ENCODE data around the gene DCST2.

DCST2 gene

DNA sequence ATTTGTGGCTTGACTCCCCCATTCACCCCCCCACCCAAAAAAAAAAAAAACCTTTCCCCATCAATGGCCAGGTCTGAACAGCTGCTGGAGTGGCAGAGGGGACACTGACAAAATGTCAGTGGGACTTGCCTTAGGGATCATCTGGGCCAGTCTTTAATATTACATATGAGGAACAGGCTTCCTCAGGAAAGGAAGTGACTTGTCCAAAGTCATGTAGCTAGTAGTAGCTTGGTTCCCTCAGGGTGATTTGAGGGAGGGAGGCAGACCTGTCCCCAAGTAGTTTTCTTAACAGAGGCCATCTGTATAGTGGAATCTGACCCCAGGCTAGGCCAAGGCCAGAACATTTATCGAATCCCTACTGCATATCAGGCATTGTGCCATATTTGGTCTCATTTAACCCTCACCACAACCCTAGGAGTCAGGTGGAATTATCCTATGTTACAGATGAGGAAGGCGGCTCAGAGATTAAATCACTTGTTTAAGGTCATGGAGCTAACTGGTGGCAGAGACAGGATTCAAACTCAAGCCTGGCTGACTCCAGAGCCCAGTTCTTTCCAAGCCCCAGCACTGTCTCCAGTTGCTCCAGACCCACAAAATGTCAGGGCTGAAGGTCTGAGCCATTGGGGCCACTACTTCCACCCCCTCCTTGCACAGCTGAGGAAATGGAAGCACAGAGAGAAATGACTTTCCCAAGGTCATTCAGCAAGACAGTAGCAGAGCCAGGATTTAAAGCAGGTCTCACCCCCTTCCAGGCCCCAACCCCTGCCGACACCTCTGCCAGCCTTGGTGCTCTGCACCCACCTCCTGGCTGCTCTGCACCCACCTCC, 20.6 kb downstream of the DCST2 start:
- in situ Hi-C loops (cut with HindIII; ENCODE audit: low sequenced_read_pairs) = loop anchor here (5.0 to 10.0 kb wide), 3 partner anchors 56 to 138 kb away; partner anchors contain the start of genes KCNN3 and PBXIP1

GRCh38 chr1:155012026-155012546, 21.5 kb downstream of the DCST2 start:
- in situ Hi-C loops (cut with HindIII; ENCODE audit: low sequenced_read_pairs) = loop anchor here (5.0 to 10.0 kb wide), 3 partner anchors 55 to 137 kb away; partner anchors contain the start of genes KCNN3 and PBXIP1

GRCh38 chr1:155011437-155012025, 22.1 kb downstream of the DCST2 start:
- in situ Hi-C loops (cut with HindIII; ENCODE audit: low sequenced_read_pairs) = loop anchor here (5.0 to 10.0 kb wide), 3 partner anchors 54 to 137 kb away; partner anchors contain the start of genes KCNN3 and PBXIP1

DNA sequence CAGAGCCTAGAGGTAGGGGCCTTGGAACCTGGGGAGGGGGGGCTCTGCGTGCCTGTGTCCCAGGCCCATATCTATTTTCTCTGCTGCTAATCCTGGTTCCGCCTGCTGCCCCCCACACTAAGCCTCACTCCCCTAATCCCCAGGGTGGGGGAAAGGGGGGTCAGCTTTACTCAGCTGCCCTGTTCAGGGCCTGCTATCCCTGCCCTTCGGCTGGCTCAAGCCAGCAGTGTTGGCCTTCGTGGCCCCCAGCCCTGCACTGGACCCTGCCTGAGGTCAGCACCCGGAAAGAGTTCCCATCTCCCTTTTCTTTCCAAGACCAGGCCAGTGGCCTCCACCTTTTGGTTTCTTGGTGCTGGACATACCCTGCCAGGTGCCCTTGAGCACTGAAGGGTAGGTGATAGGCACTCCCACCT, 22.6 kb downstream of the DCST2 start:
- in situ Hi-C loops (cut with HindIII; ENCODE audit: low sequenced_read_pairs) = loop anchor here (5.0 to 10.0 kb wide), 3 partner anchors 54 to 136 kb away; partner anchors contain the start of genes KCNN3 and PBXIP1

DNA sequence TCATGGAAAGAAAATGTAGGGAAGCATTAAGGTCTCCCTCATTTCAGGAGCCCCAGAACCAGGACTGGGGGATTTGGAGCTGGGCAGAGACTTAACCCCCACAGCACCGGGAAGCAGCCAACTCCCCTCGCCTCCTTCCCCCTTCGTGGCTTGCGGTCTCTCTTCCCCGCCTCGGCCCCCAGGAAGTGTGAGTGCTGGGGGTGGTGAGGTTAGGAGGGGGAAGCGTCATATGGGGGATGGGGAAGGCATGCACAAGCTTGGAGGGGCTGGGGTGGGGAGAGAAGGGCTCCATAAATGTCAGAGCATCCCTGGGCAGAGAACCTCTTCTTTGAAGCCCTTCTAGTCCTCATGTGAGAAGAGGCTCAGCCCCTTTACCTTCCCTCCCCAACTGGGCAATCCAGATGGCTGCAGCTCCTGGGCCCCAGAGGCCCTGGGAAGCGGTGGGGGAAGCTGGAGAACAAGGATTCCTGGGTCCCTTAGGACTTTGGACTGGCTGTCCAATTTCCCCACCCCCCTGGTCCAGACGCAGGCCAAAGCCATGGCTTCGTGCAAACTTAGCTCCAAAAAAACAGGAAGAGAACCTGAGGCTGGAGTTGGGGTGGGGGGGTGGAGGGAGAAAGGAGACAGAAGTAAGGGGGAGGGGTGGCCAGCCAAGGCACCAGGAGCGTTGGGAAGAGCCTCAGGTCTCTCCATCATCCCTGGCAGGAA, 23.2 kb downstream of the DCST2 start:
- in situ Hi-C loops (cut with HindIII; ENCODE audit: low sequenced_read_pairs) = loop anchor here (5.0 to 10.0 kb wide), 3 partner anchors 53 to 136 kb away; partner anchors contain the start of genes KCNN3 and PBXIP1

GRCh38 chr1:155009742-155010141, 23.8 kb downstream of the DCST2 start:
- in situ Hi-C loops (cut with HindIII; ENCODE audit: low sequenced_read_pairs) = loop anchor here (5.0 to 10.0 kb wide), 3 partner anchors 52 to 135 kb away; partner anchors contain the start of genes KCNN3 and PBXIP1

DNA sequence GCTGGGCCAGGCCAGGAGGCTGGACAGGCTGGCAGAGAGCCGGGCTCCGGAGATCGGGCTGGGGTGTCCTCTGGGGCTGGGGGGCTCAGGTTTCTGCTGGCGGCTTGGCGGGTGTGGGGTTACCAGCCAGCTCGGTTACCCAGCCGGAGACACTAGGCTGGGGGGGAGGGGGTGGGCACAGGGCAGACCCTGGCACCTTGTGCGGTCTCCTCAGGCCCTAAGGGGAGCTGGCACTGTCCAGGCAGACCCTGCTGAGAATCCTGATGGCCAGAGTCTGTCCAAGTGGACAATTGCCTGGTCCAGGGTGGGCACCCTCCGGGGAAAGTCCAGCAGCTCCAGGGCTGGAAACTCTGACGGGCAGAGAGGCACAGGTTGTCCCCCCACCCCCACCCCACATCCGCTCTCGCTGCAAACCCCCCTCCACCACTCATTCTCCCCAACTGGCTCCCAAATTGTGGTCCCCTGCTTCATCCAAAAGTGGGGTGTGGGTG, 24.3 kb downstream of the DCST2 start:
- in situ Hi-C loops (cut with HindIII; ENCODE audit: low sequenced_read_pairs) = no loop called here

DNA sequence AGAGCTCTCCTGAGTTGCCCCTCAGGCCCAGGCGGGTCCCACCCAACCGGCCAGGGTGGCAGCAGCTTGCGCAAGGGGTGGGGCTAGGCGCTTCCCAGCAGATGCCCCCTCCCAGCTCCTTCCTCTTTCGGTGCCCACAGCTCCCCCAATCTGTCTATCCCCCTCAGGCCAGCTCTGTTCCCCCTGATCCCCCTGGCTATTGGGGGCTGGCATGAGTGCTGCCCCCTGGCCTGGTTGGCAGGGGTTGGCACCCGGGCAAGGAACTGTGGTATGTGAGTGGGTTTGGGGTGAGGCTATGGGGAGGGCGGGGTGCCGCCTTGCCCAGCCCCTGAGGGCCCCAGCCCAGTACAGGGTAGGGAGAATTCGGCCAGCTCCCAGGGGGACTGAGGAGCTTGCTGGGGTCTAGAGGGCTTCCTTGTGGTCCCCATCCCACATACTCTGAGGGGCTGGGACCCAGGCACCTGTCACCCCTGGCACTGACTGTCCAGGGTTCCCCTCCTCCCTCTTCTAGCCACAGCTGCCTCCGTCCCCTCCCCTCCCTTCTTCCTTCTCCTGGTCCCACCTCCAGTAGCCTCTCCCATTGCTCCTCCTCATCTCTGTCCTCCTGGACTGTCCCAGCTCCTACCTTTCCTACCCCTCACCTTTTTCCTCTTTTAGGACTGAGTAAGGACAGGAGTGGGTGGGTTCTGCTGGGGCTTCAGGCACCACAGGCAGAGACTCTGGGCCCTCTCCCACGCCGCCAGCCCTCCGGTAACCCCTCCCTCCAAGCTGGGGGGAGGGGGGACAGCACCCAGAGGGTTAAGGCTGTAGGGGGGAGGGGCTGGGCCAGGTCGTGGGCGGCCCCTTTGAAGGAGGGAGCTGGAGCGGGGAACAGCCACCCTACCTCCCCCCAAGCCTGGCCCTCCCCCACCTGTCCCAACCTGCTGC, 25.3 kb downstream of the DCST2 start:
- in situ Hi-C loops (cut with HindIII; ENCODE audit: low sequenced_read_pairs) = no loop called here

- in situ Hi-C loops (cut with HindIII; ENCODE audit: low sequenced_read_pairs) = no loop called here
Observed at GRCh38 chr1:155007251-155007828, 26.2 kb downstream of the DCST2 start.

DNA sequence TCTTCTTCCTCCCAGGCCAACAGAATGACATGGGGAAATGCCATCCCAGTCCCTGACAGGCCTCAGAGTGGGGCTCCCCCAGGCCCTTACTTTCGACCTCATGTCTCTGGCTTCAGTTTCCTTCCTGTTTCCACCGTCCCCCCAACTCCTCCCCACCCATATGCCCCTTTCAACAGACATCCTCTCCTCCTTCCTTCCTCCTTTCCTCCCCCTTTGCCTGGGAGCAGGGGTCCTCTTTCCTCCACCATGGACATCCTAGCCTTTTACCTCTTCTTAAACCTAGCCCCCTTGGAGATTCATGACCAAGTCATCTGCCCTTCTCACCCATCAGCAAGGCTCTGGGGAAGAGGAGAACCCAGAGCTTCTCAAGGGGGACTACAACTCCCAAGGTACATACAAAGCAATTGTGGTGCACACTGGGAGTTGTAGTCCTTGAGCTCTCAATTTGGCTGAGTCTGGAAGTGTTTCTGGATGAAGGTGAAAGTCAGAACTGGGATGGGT, 26.9 kb downstream of the DCST2 start:
- in situ Hi-C loops (cut with HindIII; ENCODE audit: low sequenced_read_pairs) = no loop called here

DNA sequence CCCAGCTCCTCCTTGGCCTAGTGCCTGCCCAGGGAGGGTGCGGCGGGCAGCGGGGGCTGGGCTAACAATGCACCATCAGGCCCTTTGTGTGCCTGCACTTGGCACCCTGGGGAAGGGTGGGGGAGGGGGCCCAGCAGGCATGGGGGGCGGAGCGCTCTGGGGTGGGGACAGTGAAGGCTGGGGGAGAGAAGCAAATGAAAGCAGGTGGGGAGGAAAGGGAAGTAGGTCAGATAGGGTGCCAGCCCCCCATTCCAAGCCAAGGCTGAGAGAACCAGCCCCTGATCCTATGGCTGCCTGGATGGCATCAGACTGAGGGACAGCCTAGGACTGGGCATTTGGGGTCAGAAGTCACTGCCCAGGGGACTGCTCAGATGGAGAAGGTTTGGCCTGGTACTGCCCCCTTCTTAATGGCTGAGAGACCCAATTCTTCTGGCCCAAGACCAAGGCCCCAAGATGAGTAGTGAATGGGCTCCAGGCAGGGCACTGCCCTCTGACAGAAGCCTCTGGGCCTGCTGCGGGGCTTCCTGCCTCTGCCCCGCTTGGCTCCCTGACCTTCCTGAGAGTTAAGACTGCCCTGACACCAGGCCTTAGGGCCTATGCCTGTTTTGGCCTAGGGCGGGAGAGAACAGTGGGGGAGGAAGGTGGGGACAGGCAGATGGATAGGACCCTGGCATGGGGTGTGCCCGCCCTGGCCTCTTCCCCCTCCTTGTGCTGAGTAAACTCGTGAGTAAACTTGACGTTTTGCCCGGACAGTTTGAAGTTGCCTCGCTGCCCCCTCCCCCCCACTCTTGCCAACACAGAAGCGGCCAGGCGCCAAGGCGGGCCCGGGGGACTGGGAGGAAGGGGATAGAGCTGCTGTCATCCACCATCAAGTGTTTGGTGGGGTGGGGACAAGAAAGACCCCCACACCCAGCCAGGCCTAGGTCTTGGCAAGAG, 28.2 kb downstream of the DCST2 start:
- in situ Hi-C loops (cut with HindIII; ENCODE audit: low sequenced_read_pairs) = no loop called here

DNA sequence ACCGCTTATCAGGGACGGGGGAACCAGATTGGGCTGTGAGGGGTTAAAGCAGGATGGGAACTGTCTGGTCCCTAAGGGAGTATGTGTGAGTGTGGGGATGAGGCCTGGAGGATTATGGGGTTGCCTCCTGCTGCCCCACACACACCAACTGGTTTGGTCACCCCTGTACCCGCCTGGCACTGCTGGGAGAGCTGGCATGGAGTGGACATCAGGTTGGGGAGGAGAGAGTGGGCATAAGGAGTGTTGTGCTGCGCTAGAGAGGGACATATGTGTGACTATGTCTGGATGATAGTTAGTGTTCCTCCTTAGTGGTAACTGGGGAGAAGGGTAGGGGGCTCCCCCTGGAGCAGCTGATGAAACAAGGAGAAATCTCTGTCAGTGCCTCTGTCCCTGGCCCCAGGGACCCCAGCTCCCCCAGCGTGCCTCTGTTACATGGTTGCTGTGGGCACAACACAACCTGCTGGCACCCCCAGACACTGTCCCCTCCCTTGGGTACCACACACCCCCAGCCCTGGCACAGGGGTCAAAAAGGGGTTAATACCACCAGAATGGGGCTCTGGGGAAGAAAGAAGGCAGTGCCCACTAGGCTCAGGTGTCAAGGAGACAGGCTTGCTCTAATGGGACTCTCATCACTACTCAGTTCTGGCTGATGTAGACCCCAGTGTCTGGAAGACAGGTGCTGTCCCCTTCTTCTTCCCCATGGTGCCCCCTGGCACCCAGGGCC, 29.1 kb downstream of the DCST2 start:
- in situ Hi-C loops (cut with HindIII; ENCODE audit: low sequenced_read_pairs) = no loop called here

GRCh38 chr1:155003766-155004351, 29.7 kb downstream of the DCST2 start:
- in situ Hi-C loops (cut with HindIII; ENCODE audit: low sequenced_read_pairs) = no loop called here

GRCh38 chr1:155003227-155003765, 30.3 kb downstream of the DCST2 start:
- in situ Hi-C loops (cut with HindIII; ENCODE audit: low sequenced_read_pairs) = no loop called here

DNA sequence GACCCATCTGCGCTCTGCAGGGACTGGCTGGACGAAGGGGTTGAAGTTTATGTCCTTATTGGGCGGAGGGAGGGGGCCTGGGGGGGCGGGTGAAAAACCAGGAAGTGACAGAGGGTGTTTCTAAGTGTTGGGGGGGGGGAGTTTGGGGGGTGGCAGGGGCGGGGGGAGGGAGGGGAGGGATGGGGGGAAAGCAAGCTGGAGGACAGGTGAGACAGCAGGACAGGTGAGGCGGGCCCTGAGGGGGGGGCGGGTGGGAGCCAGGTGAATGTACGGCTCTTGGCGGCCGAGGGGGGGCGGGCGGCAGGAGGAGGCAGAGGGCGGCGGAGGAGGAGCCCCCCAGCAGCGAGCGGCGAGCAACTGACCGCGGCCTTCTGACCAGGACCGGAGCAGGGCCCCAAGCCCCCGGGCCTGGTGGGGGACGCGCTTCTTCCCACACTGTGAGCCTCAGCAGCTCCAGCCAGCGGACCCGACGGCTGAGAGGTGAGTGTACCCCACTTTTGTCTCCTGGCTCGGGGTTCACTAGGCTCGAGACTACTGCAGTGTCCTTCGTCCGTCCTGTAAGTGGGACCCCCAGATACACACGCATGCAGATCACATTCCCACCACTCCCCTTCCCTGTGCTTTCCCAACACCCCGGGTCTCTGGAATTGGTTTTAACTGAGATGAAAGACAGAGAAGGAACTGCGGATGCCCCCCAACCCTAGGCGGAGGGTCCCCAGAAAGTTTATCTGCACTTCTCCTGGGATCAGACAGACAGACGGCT, 30.9 kb downstream of the DCST2 start, which contains the start of gene ZBTB7B:
TSS of gene ZBTB7B (plus strand) at position 339 of the 763 bp plus-strand sequence. CDS start 11,859 bp downstream, outside the sequence.
- in situ Hi-C loops (cut with HindIII; ENCODE audit: low sequenced_read_pairs) = no loop called here

Data from endothelial cell of hepatic sinusoid (primary cell).